Keratinocyte (primary cell): ENCODE data around the gene TMEM247. TPM values are rescaled to one million over a fixed set of nuclear protein-coding genes. Genes with fewer than 3 reads are reported as not detected.

ENCODE experiments used
- DNase-seq: peaks from one replicate; pipeline ENCODE4 v3.0.0-alpha.2; 2011; ENCODE audit warnings: low read depth, missing footprints, low spot score
- FAIRE-seq: peaks from 2 replicates; lab custom pipeline; 2011; peaks lifted over from hg19 to GRCh38; lab: Jason Lieb, UNC
- H2AFZ ChIP-seq: 2 replicates; pipeline ENCODE4 v1.6.0; 2012; ENCODE audit warnings: low read length, control low read depth, inconsistent platforms; ENCODE audit not compliant: control insufficient read depth
- H3K27ac ChIP-seq: 2 replicates; pipeline ENCODE4 v1.5.1; 2011; ENCODE audit warnings: low read length; ENCODE audit not compliant: control insufficient read depth, insufficient read depth
- H3K27me3 ChIP-seq: 3 replicates; pipeline ENCODE4 v1.6.0; 2011; ENCODE audit warnings: low read length; ENCODE audit not compliant: control insufficient read depth, insufficient read depth; ENCODE audit errors: extremely low read depth
- H3K36me3 ChIP-seq, 2 experiments: 2 replicates in 1 of 2; 3 replicates in 1 of 2; pipeline ENCODE4 v1.5.1; 2011; ENCODE audit warnings: low read length in 2 of 2, mild to moderate bottlenecking in 1 of 2; ENCODE audit not compliant: control insufficient read depth in 2 of 2, insufficient read depth in 2 of 2; ENCODE audit errors: extremely low read depth in 1 of 2
- H3K4me1 ChIP-seq: 3 replicates; pipeline ENCODE4 v1.5.1; 2011; ENCODE audit warnings: low read length; ENCODE audit not compliant: control insufficient read depth, insufficient read depth; ENCODE audit errors: extremely low read depth
- H3K4me2 ChIP-seq: 3 replicates; pipeline ENCODE4 v1.6.0; 2011; ENCODE audit warnings: low read depth, low read length; ENCODE audit not compliant: control insufficient read depth, insufficient read depth; ENCODE audit errors: extremely low read depth
- H3K4me3 ChIP-seq, 3 experiments: fragments of 200-600 bp in 1 of 3; sonication (generic) in 1 of 3; 2 replicates in 2 of 3; 3 replicates in 1 of 3; pipeline ENCODE4 v1.5.1; 2011 to 2016; ENCODE audit warnings: low read length in 3 of 3, mild to moderate bottlenecking in 3 of 3, control low read depth in 2 of 3, inconsistent platforms in 1 of 3, low read depth in 1 of 3, mixed read lengths in 1 of 3, mixed run types in 1 of 3, moderate library complexity in 1 of 3; ENCODE audit not compliant: control insufficient read depth in 2 of 3, insufficient read depth in 2 of 3; ENCODE audit errors: extremely low read depth in 1 of 3
- H3K79me2 ChIP-seq: 2 replicates; pipeline ENCODE4 v1.6.0; 2012; ENCODE audit warnings: low read length; ENCODE audit not compliant: control insufficient read depth, insufficient read depth
- H3K9ac ChIP-seq: 3 replicates; pipeline ENCODE4 v1.6.0; 2011; ENCODE audit warnings: low read length; ENCODE audit not compliant: control insufficient read depth, insufficient read depth; ENCODE audit errors: extremely low read depth
- H3K9me1 ChIP-seq: 3 replicates; pipeline ENCODE4 v1.6.0; 2011; ENCODE audit warnings: low read length; ENCODE audit not compliant: control insufficient read depth, insufficient read depth; ENCODE audit errors: extremely low read depth
- H3K9me3 ChIP-seq: 2 replicates; pipeline ENCODE4 v1.5.1; 2012; ENCODE audit warnings: low read depth, low read length; ENCODE audit not compliant: control insufficient read depth
- H4K20me1 ChIP-seq: 3 replicates; pipeline ENCODE4 v1.6.0; 2011; ENCODE audit warnings: low read length; ENCODE audit not compliant: control insufficient read depth, insufficient read depth; ENCODE audit errors: extremely low read depth
- CTCF ChIP-seq, 3 experiments: IDR thresholded peaks in 1 of 3; conservative IDR thresholded peaks in 1 of 3; optimal IDR thresholded peaks in 1 of 3; 2 replicates in 2 of 3; 3 replicates in 1 of 3; pipeline versions ENCODE3 to v1.5.1; 2011; ENCODE audit warnings: low read length in 3 of 3, mild to moderate bottlenecking in 3 of 3, moderate library complexity in 2 of 3, control low read depth in 1 of 3, inconsistent platforms in 1 of 3; ENCODE audit not compliant: insufficient read depth in 2 of 3; ENCODE audit errors: extremely low read depth in 1 of 3
- EZH2 ChIP-seq: IDR thresholded peaks from one replicate; pipeline ENCODE4 v1.6.1; 2012; ENCODE audit warnings: inconsistent platforms, mild to moderate bottlenecking, low read length, moderate library complexity
- dilution Hi-C: fragments of 300-500 bp; cut with MboI; formaldehyde crosslinking; loops from one replicate; pipeline ENCODE4 v1.7.0; 2020; ENCODE audit warnings: low sequenced_read_pairs; ENCODE audit not compliant: extremely low pct_ligation_motif_present
- polyA plus RNA-seq, 5 experiments: library from polyadenylated mRNA; depleted of rRNA in 3 of 5; stranded (reverse) in 3 of 5; stranded (forward) in 1 of 5; unstranded in 1 of 5; fragments of >200 nt; gene quantifications; 1 replicate in 1 of 5; 2 replicates in 3 of 5; 3 replicates in 1 of 5; pipeline versions ENCODE4 v1.2.1 to v1.2.3, GENCODE V29; 2011 to 2012; ENCODE audit warnings: missing spikeins in 2 of 5, low read depth in 1 of 5, low replicate concordance in 1 of 5

Gene TMEM247
- polyA plus RNA-seq, 1 donor (not counting 4 experiments of a cell fraction or from before 2014, with no cell fraction given): not detected

- no peaks in the 10 kb centered on the region for H3K79me2 ChIP-seq
- H4K20me1 ChIP-seq: no peaks in the 10 kb centered on the region
- no peak for FAIRE-seq
- no peak for DNase-seq
- H3K9me3 ChIP-seq: no peaks in the 10 kb centered on the region
- H3K9ac ChIP-seq: no peak overlapping the region
- peaks cover 12% of the 10 kb centered on the region for H3K27me3 ChIP-seq
- H2AFZ ChIP-seq: no peak overlapping the region
- H3K4me3 ChIP-seq: no peak overlapping the region
- TF ChIP-seq EZH2 (no peak), CTCF (optimal IDR thresholded peaks at IDR 0.05 in 1 of 3, IDR thresholded peaks at IDR 0.05 in 1 of 3, conservative IDR thresholded peaks at IDR 0.05 in 1 of 3; ENCODE audit: extremely low read depth in 1 of 3, insufficient read depth in 2 of 3, low read length in 3 of 3) (no peak)
- H3K4me2 ChIP-seq: no peak overlapping the region
- dilution Hi-C loops: no loop called here
- H3K27ac ChIP-seq: no peak overlapping the region
- peaks cover 19% of the 10 kb centered on the region for H3K4me1 ChIP-seq
- H3K36me3 ChIP-seq: no peaks in the 10 kb centered on the region
- no peaks in the 10 kb centered on the region for H3K9me1 ChIP-seq
Observed at GRCh38 chr2:46494596-46494995, 15.2 kb downstream of the TMEM247 start.

- H3K27me3 ChIP-seq: peaks cover 12% of the 10 kb centered on the region
- H3K27ac ChIP-seq: no peak overlapping the region
- FAIRE-seq (no peak), DNase-seq (no peak)
- H3K9me3 ChIP-seq: no peaks in the 10 kb centered on the region
- H3K9ac ChIP-seq: no peak overlapping the region
- H3K36me3 ChIP-seq: no peaks in the 10 kb centered on the region
- H3K4me1 ChIP-seq: peaks cover 25% of the 10 kb centered on the region
- no peak overlapping the region for H3K4me2 ChIP-seq
- no peaks in the 10 kb centered on the region for H4K20me1 ChIP-seq
- no peaks in the 10 kb centered on the region for H3K9me1 ChIP-seq
- H3K4me3 ChIP-seq: no peak overlapping the region
- no peak overlapping the region for H2AFZ ChIP-seq
- dilution Hi-C loops: no loop called here
- no peaks in the 10 kb centered on the region for H3K79me2 ChIP-seq
- no peak for TF ChIP-seq CTCF (optimal IDR thresholded peaks at IDR 0.05 in 1 of 3, IDR thresholded peaks at IDR 0.05 in 1 of 3, conservative IDR thresholded peaks at IDR 0.05 in 1 of 3; ENCODE audit: extremely low read depth in 1 of 3, insufficient read depth in 2 of 3, low read length in 3 of 3)
- TF ChIP-seq EZH2: no peak
Observed at GRCh38 chr2:46495231-46496030, 16.1 kb downstream of the TMEM247 start.
